Measurements from ENCODE around the gene MRPL12.
A peak's percentile ranks its signal among the peaks of the same experiment; 100 is the strongest.

Gene MRPL12

DNA sequence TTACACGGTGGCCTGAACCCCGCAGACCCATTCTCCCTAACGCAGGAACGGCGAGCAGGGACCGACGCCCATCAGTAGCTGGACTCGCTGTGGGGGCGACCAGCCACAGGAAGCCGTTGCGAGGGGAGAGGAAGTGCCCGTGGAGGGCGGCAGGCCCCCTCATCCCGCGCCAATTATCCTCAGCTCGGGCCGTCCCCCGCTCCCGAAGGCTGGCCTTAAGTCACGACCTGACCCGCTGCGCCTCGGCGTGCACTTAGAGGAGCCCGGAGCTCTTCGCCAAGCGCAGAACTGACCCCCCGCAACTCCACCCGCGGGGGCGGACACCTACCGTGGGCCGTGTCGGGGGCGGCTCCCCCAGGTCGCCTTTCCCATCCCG lies 20.0 kb upstream of the MRPL12 start:
- peak in 1 of 2 experiments; percentile 56 for DNase-seq

GRCh38 chr17:81683584-81684441 lies 19.4 kb upstream of the MRPL12 start, which contains the start of the genes ARL16 and HGS:
ARL16 (minus strand) TSS chr17:81683797; CDS start chr17:81683753, 44 bp downstream.
HGS (plus strand) TSS chr17:81684011; CDS start chr17:81684067, 56 bp downstream.
- DNase-seq = peak; percentile 99 to 100

DNA sequence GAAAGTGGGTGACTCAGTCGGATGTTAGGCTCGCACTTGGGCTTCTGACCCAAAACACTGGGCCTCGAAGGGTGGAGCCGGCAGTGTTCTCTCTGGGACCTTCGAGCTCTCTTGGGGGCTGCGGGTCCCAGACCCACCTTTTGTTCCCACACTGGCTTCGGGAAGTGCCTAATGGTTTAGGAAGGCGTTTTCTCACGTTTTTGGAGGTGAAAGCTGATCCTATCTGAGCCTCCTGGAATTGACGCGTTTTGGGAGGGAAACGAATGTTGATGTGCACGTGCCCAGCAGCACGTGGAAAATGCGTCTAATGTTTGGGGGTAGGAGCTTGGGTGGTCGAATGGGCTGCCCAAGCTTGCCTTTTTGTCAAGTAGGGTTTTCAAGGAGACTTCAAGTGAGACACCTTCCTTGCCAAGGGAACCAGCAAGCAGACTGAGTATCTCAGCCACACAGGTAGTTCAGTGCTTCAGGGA lies 18.7 kb upstream of the MRPL12 start:
- no peak for DNase-seq

- peak in 1 of 2 experiments; percentile 46 for DNase-seq
Measured at GRCh38 chr17:81685108-81685507, 18.1 kb upstream of the MRPL12 start.

GRCh38 chr17:81686614-81687013 lies 16.6 kb upstream of the MRPL12 start:
- DNase-seq = no peak

GRCh38 chr17:81687770-81688541 lies 15.2 kb upstream of the MRPL12 start:
- no peak for DNase-seq

GRCh38 chr17:81688616-81689015 lies 14.6 kb upstream of the MRPL12 start:
- DNase-seq = no peak

DNA sequence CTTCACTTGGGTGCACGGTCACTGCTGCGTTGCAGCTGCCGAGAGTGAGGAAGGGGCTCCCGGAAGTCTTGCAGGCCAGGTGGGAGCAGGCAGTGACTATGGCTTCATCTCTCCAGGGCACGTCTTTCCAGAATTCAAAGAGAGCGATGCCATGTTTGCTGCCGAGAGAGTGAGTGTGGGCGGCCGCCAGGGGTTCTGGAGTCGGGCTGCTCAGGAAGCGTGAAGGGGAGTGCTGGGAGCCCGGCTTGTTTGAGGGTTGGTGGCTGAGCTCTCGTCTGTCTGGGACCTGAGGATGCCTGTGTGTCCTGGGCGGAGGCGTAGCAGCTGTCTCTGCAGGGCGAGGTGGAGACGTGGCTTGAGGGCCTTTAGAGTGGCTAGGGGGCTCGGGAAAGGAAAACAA lies 13.1 kb upstream of the MRPL12 start:
- no peak for DNase-seq

DNA sequence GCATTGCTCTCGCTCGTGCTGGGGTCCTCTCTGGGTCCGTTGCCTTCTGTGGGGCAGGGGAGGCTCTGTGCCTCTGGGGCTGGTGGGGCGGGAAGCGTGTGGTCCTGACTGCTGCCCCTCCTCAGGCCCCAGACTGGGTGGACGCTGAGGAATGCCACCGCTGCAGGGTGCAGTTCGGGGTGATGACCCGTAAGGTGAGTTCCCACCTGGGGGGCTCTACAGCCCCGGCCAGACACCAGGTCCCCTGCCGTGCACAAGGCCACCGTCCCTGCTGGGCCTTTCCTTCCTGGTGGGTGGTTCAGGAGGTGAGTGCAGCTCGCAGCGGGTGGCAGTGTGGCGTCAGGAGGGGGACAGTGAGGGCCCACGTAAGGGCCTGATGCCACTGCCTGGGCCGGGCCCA lies 12.6 kb upstream of the MRPL12 start:
- DNase-seq = no peak

DNA sequence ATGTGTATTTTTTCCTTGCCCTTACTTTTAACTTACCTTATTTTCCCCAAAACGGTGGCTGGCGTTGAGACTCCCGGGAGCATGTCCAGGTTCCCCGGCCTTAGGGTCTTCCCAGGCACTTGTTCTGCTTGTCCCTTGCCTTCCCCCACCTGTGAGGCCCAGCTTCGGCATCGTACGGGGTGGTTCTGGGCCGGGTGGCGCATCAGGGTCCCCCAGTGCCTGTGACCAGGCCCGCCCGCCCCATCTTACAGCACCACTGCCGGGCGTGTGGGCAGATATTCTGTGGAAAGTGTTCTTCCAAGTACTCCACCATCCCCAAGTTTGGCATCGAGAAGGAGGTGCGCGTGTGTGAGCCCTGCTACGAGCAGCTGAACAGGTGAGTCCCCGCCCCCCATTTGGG lies 12.0 kb upstream of the MRPL12 start:
- DNase-seq = no peak

GRCh38 chr17:81691608-81692007 lies 11.6 kb upstream of the MRPL12 start:
- no peak for DNase-seq

- no peak for DNase-seq
Measured at GRCh38 chr17:81693509-81694210, 9.5 kb upstream of the MRPL12 start.

- DNase-seq = no peak
Measured at GRCh38 chr17:81694810-81695209, 8.4 kb upstream of the MRPL12 start.

GRCh38 chr17:81695211-81695610 lies 8.0 kb upstream of the MRPL12 start:
- no peak for DNase-seq

DNA sequence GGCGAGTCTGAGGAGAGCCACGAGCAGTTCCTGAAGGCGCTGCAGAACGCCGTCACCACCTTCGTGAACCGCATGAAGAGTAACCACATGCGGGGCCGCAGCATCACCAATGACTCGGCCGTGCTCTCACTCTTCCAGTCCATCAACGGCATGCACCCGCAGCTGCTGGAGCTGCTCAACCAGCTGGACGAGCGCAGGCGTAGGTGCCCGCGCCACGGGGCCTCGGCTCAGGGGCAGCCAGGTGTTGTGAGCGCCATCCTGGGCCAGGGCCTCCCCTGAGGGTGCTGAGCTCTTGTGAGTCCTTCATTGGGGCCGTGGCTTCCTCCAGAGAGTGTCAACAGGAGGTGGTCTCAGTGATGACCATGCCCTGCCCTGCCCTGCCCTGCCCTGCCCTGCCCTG lies 7.4 kb upstream of the MRPL12 start:
- DNase-seq = no peak

GRCh38 chr17:81696218-81696941 lies 6.8 kb upstream of the MRPL12 start:
- DNase-seq = no peak

DNA sequence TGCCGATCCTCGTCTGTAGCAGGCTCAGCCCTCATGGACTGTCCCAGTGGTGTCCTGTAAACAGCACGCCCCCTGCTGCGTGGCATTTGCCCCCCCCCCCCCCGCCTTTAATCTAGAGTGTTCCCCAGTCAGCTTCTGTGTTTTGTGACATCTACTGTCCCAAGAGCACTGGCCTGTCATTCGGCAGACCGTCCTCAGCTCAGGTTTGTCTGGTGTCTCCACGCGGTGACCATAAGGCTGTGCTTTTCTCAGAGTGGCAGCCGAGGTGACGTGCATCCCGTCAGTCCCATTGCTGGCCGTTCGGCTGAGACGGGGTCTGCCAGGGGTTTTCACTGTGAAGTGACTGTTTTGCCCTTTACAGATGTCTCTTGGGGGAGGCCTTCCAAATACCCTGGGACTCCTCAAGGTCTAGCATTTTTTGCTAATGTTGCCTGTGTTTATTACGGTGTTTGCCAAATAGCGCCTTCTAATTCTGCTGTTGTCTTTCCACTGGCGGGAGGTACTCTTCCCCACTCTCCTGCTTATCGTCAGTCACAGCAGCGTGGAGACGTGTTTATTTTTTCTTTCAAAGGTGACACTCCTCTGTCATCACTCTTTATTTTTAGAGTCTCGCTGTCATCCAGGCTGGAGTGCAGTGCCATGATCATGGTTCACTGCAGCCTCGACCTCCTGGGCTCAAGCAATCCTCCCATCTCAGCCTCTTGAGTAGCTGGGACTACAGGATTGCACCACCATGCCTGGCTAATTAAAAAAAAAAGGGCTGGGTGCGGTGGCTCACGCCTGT lies 5.7 kb upstream of the MRPL12 start:
- no peak for DNase-seq

DNA sequence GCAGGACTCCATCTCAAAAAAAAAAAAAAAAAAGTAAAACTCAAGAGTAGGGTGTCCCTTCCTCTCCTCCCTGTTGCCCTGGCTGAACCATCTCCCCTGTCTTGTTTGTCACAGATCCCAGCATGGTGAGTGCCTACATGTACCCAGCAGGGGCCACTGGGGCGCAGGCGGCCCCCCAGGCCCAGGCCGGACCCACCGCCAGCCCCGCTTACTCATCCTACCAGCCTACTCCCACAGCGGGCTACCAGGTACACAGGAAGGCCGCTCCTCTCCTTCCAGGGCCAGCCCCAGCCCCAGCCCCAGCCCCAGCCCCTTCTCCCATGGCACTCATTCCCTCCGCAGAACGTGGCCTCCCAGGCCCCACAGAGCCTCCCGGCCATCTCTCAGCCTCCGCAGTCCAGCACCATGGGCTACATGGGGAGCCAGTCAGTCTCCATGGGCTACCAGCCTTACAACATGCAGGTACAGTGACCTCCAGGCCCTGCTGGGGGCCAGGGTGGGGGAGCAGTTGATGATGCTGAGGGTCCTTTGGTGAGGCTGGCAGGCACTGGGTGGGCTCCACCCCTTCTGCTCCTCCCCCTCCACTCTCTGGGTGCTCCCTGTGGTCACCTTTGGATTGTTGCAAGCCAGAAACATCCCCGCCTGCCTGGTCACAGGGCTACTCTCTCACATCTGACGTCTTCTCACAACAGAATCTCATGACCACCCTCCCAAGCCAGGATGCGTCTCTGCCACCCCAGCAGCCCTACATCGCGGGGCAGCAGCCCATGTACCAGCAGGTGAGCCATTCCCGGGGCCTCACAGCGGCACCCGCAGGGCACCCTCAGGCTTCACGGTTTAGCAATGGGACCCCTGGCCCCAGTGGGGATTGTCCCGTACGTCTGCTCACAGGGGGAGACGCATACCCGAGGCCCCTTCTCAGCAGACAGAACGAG lies 2.5 kb upstream of the MRPL12 start:
- DNase-seq = no peak

- no peak for DNase-seq
Measured at GRCh38 chr17:81701288-81702071, 1.7 kb upstream of the MRPL12 start.

All from NCI-H2081 (cell line).